Activated T-helper 1 cell treated with anti-CD3 and anti-CD28 coated beads, Interleukin-2, amount 50 U/mL, for 16 hours (primary cell): ENCODE measurements around the gene MEIS1.
"Not testable (repeated sequence)": the region's sequence is repeated elsewhere in the genome, so short reads cannot be mapped to it uniquely, and the experiment has no call there.

ENCODE experiments used
- DNase-seq, 2 donors: peaks; one replicate each; pipeline ENCODE4 v3.0.0-alpha.2; 2020; ENCODE audit warnings: low read depth in 1 of 2, low spot score in 1 of 2

MEIS1 gene

GRCh38 chr2:66434679-66435548, at the start of gene MEIS1:
MEIS1 (plus strand) TSS chr2:66435125; CDS start chr2:66435857, 732 bp downstream.
- no peak for DNase-seq

DNA sequence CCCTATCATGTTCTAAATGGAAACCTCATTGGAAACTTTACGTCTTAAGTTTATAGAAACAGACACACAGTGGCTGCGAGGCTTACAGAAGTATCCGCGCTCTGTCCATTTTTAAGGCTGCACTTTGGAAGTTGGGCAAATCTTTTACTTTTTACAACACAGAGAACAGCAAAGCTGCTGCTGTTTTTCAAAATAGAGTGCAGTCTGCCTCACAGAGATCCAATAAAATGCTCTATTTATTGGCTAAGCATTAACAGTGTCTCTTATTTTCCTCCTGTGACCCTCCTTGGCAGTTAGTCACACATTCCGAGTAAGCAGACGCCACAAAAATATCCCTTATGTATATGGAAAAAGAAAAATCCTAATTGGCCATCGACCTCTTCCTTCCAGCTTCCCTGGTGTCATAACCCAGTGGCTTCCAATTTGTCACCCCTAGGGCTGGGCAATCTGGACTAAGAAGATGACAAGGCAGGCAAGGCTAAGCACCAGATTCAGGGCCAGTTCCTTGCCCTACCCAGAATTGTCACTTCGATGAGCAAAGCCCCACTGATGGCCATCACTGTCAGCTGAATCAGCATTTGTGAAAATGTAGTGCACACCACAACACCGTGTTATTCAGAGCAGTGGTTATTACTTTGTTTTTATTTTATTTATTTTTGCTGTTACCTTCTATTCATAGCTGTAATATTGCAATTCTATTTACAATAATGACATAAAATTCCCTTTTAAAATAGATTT, 47.7 kb upstream of the MEIS1 start:
- no peak for DNase-seq

DNA sequence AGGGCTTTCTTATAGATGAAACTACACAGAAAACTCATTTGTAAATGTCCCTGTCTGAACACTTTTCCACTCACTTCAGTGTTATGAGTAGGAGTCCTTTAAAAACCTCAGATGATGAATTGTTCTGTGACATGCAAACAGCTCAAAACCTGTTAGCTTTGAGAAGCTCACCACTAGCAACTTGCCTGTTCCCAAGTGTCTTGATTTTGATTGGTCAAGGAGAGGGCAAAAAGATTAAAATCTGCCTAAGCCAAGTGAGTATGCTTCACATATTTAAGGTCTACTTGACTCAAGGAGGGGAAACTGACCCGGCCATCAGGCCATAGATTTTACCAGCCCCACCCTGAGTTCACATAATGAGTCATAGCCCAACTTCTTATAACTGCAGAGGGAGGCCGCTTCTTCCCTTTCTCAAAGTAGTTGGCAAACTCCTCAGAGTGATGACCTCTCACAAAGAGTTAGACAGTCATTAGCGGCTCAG, 45.2 kb upstream of the MEIS1 start:
- no peak for DNase-seq

GRCh38 chr2:66390152-66390551, 44.8 kb upstream of the MEIS1 start:
- no peak for DNase-seq

DNA sequence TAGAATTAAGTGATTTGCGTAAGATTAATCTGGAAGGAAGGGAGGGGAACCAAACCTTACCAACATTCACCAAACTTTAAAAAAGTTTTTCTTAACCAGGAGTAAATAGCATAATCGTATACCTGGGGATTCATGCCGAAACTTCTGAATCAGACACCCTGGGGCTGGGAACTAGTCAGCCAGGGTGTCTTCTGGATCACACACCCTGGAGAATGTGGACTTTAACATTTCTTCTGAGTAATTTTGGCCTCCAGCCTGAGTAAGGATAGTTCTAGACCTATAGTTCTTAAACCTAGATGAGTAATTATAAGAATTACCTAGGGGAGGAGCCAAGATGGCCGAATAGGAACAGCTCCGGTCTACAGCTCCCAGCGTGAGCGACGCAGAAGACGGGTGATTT, 44.1 kb upstream of the MEIS1 start:
- no peak for DNase-seq

DNA sequence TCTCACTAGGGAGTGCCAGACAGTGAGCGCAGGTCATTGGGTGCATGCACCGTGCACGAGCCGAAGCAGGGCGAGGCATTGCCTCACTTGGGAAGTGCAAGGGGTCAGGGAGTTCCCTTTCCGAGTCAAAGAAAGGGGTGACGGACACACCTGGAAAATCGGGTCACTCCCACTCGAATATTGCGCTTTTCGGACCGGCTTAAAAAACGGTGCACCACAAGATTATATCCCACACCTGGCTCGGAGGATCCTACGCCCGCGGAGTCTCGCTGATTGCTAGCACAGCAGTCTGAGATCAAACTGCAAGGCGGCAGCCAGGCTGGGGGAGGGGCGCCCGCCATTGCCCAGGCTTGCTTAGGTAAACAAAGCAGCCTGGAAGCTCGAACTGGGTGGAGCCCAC, 43.7 kb upstream of the MEIS1 start:
- DNase-seq, result not testable (repeated sequence)

GRCh38 chr2:66405473-66405872, 29.5 kb upstream of the MEIS1 start:
- no peak for DNase-seq

GRCh38 chr2:66408905-66409304, 26.0 kb upstream of the MEIS1 start:
- no peak for DNase-seq

DNA sequence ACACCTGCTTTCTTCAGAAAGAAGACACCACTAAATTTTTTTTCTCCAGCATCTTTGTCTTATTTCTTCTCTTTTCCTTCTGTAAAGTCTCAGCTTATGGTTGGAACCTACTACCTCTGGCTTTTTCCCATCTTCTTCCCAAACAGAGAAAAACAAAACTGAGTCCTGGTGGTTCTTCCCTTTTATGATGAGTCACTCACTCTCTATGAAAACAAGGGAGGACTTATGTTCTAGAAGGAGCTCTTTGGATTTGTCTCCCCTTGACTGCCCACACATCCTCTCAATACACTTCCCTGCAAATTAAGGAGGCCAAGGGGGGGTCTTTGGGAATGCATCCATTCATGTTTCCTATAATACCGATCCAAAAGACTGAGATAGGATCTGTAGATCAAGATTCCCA, 22.1 kb upstream of the MEIS1 start:
- DNase-seq, result no peak

GRCh38 chr2:66414896-66415295, 20.0 kb upstream of the MEIS1 start:
- DNase-seq, result no peak

- no peak for DNase-seq
These were observed 16.5 kb upstream of the MEIS1 start for GRCh38 chr2:66418381-66418780.

GRCh38 chr2:66421612-66422011, 13.3 kb upstream of the MEIS1 start:
- DNase-seq, result no peak

DNA sequence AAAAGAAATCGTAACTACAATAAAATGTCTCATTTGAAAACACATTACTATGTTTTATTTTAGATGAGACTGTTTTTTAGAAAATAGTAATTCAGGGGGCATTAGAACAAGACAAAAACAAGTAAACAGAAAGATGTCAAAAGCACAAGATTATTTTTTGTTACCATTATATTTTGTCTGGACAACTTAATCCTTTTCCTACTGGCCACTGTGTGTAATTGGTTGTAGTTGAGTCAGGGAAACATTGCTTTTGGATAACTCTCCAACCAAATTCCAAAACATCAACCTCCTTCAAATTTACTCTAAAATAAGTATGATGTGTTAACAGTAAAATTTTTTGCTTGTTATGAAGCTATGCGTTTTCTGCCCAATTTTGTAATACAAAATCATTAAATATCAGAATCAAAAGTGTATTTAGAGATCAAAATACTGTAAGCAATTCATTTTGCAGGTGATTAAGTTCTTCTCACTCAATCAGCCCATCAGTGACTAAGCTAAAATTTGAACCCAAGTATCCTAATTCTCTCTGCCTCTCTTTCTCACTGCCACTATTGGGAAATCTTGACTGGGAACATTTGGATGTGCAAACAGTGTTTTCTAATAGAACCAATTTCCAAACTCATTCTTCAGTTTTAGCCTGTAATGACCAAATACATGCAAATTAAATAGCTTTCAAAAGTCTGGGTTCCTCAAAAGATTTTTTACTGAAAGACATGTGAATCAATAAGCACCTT, 11.4 kb upstream of the MEIS1 start:
- no peak for DNase-seq

DNA sequence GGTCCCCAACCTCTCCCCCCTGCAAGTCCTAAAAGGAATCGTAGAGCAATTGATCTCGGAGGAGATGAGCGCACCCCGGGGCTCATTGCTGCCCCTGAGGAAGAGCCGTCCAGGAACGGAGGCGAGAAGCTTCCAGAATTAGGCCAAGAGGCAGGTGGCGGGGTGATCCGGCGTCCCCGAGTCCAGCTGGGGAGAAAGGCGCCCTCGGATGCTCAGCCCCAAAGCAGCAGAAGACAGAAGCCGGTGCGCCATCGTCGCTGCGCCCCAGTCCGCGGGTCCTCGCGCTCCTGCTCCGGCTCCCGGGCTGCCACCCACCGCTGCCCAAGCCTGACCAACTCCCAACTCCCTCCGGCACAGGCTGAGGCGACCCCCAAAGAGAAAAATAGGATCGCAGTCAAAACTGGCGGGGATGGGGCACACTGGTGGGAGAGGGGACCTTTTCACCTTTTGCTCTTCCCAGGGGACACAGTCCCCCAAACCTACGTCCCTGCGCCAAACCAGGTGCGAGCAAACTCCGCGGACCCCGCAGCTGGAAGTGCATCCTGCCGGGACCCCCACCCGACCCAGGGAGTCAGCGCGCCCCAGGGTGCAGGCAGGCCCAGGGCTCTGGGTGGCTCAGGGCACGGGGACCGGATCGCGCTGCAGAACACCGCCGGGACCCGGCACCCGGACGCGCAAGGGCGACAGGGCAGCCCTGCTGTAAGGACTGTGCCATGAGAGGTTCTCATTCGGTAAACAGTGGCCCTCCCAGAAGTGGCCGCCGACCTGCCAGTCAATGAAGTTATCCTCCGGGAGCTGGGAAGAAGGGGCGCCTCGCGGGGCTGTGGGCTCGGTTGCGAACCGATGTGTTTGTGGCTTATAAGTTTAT, 8.4 kb upstream of the MEIS1 start:
- no peak for DNase-seq

DNA sequence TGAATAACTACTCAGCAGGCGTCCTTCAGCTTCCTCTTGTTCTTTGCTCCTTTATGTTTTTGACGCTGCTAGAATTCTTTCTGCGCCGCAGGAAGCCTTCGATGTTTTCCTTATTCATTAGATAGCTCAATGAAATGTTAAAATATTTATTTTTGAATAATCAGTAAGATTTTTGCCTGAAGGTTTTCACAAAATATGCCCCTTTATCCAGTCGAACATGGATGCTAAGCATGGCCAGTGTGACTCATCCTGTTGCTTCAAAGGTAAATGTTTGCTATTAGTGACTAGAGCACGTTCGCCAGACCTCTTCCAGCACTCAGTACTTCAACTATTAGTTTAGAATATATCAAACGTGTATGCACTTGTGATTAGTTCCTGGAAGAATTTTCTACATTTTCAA, 7.6 kb upstream of the MEIS1 start:
- no peak for DNase-seq

- no peak for DNase-seq
These were observed 5.8 kb upstream of the MEIS1 start for GRCh38 chr2:66428986-66429612.

DNA sequence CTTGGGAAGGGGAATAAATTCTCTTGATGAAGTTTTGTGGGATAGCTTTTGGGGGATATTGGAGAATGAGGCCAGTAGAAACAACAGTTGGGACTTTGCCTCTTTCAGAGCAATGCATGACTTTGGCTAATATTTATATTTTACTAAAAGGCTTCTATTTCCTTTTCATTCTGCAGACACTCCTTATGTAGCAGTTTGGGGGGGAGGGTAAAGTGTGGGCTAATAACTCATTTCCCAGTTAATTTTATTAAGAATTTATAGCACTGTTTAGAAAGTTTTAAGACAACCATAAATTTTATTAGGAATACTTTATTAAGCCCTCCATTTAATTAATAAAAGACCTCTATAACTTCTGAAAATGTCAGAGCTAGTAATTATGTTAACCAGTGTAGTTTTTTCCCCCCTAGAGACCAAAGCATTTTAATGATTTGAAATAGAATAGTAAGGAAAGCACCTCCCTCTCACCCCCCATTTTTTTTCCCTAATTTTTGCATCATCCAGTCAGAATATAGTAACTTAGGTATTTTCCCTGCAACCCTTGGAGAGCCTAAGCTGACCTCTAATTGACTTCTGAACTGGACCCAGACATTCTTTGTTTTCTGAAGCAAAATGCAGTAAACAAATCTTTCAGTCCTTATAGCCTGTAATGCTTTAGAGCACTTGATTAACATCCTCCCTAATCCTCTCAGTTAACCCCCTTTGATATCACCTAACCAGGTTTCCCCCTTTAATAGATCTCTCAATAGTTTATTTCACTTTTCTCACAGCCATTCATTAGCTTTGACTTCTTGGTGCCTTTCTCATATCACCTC, 5.0 kb upstream of the MEIS1 start:
- no peak for DNase-seq

DNA sequence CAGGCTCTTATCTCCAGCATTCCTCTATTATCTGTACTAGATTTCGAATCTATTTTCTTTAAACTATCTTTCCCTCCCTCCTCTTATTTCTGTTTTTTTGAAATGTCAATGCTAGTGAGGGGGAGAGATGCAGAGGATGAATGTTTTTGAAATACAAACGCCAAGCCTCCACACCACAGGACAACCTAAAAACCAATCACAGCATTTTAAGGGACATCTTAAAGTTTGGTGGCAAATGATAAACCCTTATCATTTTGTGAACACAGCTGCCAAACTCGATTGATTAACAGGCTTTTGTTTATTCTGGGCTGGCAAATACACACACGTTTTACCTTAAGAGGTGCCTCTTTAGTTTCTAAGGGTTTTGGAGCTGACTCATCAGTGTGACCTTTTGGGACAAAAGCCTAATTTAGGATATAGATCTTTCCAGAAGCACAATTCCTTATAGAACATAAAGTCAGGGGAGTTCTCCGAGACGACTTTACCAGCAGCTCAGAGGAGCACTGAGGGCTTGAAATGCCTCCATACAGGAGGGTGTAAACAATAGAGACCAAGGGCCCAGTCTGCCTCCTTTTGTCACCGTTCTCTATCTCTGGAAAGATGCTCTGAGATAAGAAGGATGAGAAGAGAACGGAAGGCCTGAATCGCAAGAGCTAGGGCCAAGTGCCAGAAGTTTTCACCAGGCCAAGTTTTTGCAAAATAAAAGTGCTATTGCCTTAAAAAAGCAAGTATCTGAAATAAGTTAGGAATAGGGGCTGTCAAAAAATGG, 4.2 kb upstream of the MEIS1 start:
- no peak for DNase-seq

- DNase-seq, result no peak
These were observed 3.7 kb upstream of the MEIS1 start for GRCh38 chr2:66431274-66431642.
